Right lobe of liver (tissue), 6 donors: ENCODE data around the gene SCN4A. TPM values are rescaled to one million over a fixed set of nuclear protein-coding genes. Genes with fewer than 3 reads are reported as not detected.
"Not testable (repeated sequence)": the region's sequence is repeated elsewhere in the genome, so short reads cannot be mapped to it uniquely, and the experiment has no call there.

ENCODE experiments used
- ATAC-seq, 4 donors: fragments of 200-7000 bp; cut with Tn5 transposase; one replicate each; pipeline ENCODE4 v1.9.1; 2020; ENCODE audit warnings: mild to moderate bottlenecking in 4 of 4, moderate library complexity in 4 of 4
- DNase-seq, 3 donors: peaks; one replicate each; pipeline ENCODE4 v3.0.0-alpha.2; 2020
- H3K27ac ChIP-seq, 3 donors: fragments of 200-600 bp; one replicate each; pipeline ENCODE4 v1.8.0; 2022
- H3K27me3 ChIP-seq, 2 donors: fragments of 200-600 bp; one replicate each; pipeline ENCODE4 v1.8.0; 2022
- H3K36me3 ChIP-seq, 4 donors: fragments of 200-600 bp; sonication (generic) in 1 of 4; one replicate each; pipeline versions ENCODE4 v1.5.1 to v1.8.0; 2017 to 2022; ENCODE audit warnings: control low read depth in 1 of 4
- H3K4me1 ChIP-seq, 4 donors: fragments of 200-600 bp; sonication (generic) in 1 of 4; one replicate each; pipeline versions ENCODE4 v1.5.1 to v1.8.0; 2017 to 2022; ENCODE audit warnings: control low read depth in 1 of 4
- H3K4me3 ChIP-seq, 3 donors: fragments of 200-600 bp; one replicate each; pipeline ENCODE4 v1.8.0; 2022
- H3K9me3 ChIP-seq, 4 donors: fragments of 200-600 bp; sonication (generic) in 1 of 4; one replicate each; pipeline versions ENCODE4 v1.5.1 to v1.8.0; 2017 to 2022; ENCODE audit warnings: control low read depth in 1 of 4
- CTCF ChIP-seq, 4 donors: fragments of 200-600 bp in 3 of 4; fragments of 450-650 bp in 1 of 4; IDR thresholded peaks; one replicate each; pipeline versions ENCODE4 v1.5.1 to v1.8.0; 2016 to 2022; ENCODE audit warnings: antibody characterized with exemption in 4 of 4, mild to moderate bottlenecking in 2 of 4
- POLR2A ChIP-seq: fragments of 450-650 bp; IDR thresholded peaks from one replicate; pipeline ENCODE4 v1.6.1; 2017; ENCODE audit warnings: antibody characterized with exemption, mild to moderate bottlenecking
- WGBS: methylation state at CpG from one replicate; pipeline ENCODE4 v1.1.6; 2018; ENCODE audit warnings: low coverage, low lambda C conversion rate; ENCODE audit not compliant: insufficient coverage; ENCODE audit errors: missing lambda C conversion rate; 5-methylcytosine and 5-hydroxymethylcytosine counted together
- intact Hi-C, 2 donors: fragments of 100-400 bp; cut with DNase I; formaldehyde crosslinking; loops; one replicate each; pipeline versions ENCODE4 v1.11.2 to v1.14.1; 2022
- total RNA-seq, 6 experiments: library from RNA; depleted of rRNA in 2 of 6; stranded (reverse); fragments of >200 nt in 2 of 6; fragmentation: NEBNext Ultra II Directional in 3 of 6; extraction: Animal tissue kit (Norgen Biotek cat#: 25700) in 3 of 6; gene quantifications; one replicate each; pipeline versions ENCODE4 v1.1.0 to v1.2.4, GENCODE V29; 2016 to 2023
- donor health status: DM: no; HTN: yes; CAD: no.
- donor health status: DM: no; HTN: no; CAD: no.
- donor health status: DM: no; HTN: no; CAD: no.
- donor health status: DM: no; HTN: yes; CAD: no.
- donor health status: DM: no; HTN: yes; CAD: no.

The SCN4A gene
- total RNA-seq, 6 experiments from 2014 or later, result 0.10 to 1.4 (median 0.20) TPM

GRCh38 chr17:63919311-63919723 is 53.4 kb downstream of the SCN4A start:
- intact Hi-C loops, result loop anchor here in 1 of 2 donors (10.0 kb wide), 1 partner anchor 215 kb away; the partner anchor contains the start of gene ERN1
- 33% methylated on average over 7 of the region's 8 CpGs for WGBS
- ATAC-seq (peak; percentile 84 to 96 (median 88)), DNase-seq (peak in 1 of 3 donors; percentile 46)
- Histone ChIP-seq H3K36me3 (no peaks in the 10 kb centered on the region), H3K9me3 (no peaks in the 10 kb centered on the region), H3K4me3 (no peak overlapping the region), H3K27me3 (no peaks in the 10 kb centered on the region), H3K4me1 (no peaks in the 10 kb centered on the region), H3K27ac (no peak overlapping the region)
- peak; percentile 83 to 92 (median 90) for TF ChIP-seq CTCF (IDR thresholded peaks at IDR 0.05)
- TF ChIP-seq POLR2A, result no peak

GRCh38 chr17:63918789-63919305 is 53.9 kb downstream of the SCN4A start, which contains the start of gene GH1:
Gene GH1, minus strand, starts transcription at chr17:63918839. Its CDS starts 63 bp downstream, at chr17:63918776.
- peak in 1 of 3 donors; percentile 33 for DNase-seq
- whole genome bisulfite sequencing, result 42% methylated on average over 6 of the region's 10 CpGs
- intact Hi-C loops, result loop anchor here in 1 of 2 donors (10.0 kb wide), 1 partner anchor 216 kb away; the partner anchor contains the start of gene ERN1
- H3K4me3 ChIP-seq, H3K9me3 ChIP-seq, ATAC-seq, H3K27me3 ChIP-seq, H3K27ac ChIP-seq, H3K4me1 ChIP-seq, H3K36me3 ChIP-seq: not testable (repeated sequence)

GRCh38 chr17:63918305-63918704 is 54.4 kb downstream of the SCN4A start:
- WGBS, result 30% methylated on average over 5 of the region's 10 CpGs
- TF ChIP-seq CTCF (IDR thresholded peaks at IDR 0.05) (peak in 1 of 4 donors; percentile 9), POLR2A (no peak)
- DNase-seq (peak in 1 of 3 donors; percentile 55), ATAC-seq (peak in 2 of 4 donors; percentile 29 to 34)
- no peaks in the 10 kb centered on the region for H3K9me3 ChIP-seq
- no peak overlapping the region for H3K27ac ChIP-seq
- no peaks in the 10 kb centered on the region for H3K27me3 ChIP-seq
- H3K4me3 ChIP-seq, result no peak overlapping the region
- no peaks in the 10 kb centered on the region for H3K36me3 ChIP-seq
- intact Hi-C loops, result loop anchor here in 1 of 2 donors (10.0 kb wide), 1 partner anchor 216 kb away; the partner anchor contains the start of gene ERN1
- no peaks in the 10 kb centered on the region for H3K4me1 ChIP-seq

- intact Hi-C loops, result loop anchor here in 1 of 2 donors (10.0 kb wide), 1 partner anchor 217 kb away; the partner anchor contains the start of gene ERN1
- no peak overlapping the region for H3K4me3 ChIP-seq
- no peaks in the 10 kb centered on the region for H3K36me3 ChIP-seq
- H3K27me3 ChIP-seq, result no peaks in the 10 kb centered on the region
- WGBS, result 33% methylated on average over 1 of the region's 13 CpGs
- no peak for TF ChIP-seq CTCF (IDR thresholded peaks at IDR 0.05)
- TF ChIP-seq POLR2A, result no peak
- H3K4me1 ChIP-seq, result no peaks in the 10 kb centered on the region
- H3K27ac ChIP-seq, result no peak overlapping the region
- ATAC-seq (no peak), DNase-seq (peak in 1 of 3 donors; percentile 44)
- H3K9me3 ChIP-seq, result no peaks in the 10 kb centered on the region
Measured at GRCh38 chr17:63917646-63918045, 55.1 kb downstream of the SCN4A start.

GRCh38 chr17:63917206-63917605 is 55.5 kb downstream of the SCN4A start:
- not testable (repeated sequence) for DNase-seq

More at GRCh38 chr17:63917206-63917605, 55.5 kb downstream of the SCN4A start:
- not testable (repeated sequence) for H3K4me3 ChIP-seq, H3K9me3 ChIP-seq, H3K36me3 ChIP-seq, ATAC-seq, H3K27me3 ChIP-seq, H3K4me1 ChIP-seq, H3K27ac ChIP-seq
- intact Hi-C loops, result loop anchor here in 1 of 2 donors (10.0 kb wide), 1 partner anchor 218 kb away; the partner anchor contains the start of gene ERN1
- no CpG with 5 or more reads among the region's 11 CpGs for WGBS
